Measurements from ENCODE around the gene CAMK2B. TPM values are rescaled to one million over a fixed set of nuclear protein-coding genes. Genes with fewer than 3 reads are reported as not detected.

Gene CAMK2B
- total and polyA plus RNA-seq, 2 experiments from 2014 or later: 0.37 to 1.7 TPM

DNA sequence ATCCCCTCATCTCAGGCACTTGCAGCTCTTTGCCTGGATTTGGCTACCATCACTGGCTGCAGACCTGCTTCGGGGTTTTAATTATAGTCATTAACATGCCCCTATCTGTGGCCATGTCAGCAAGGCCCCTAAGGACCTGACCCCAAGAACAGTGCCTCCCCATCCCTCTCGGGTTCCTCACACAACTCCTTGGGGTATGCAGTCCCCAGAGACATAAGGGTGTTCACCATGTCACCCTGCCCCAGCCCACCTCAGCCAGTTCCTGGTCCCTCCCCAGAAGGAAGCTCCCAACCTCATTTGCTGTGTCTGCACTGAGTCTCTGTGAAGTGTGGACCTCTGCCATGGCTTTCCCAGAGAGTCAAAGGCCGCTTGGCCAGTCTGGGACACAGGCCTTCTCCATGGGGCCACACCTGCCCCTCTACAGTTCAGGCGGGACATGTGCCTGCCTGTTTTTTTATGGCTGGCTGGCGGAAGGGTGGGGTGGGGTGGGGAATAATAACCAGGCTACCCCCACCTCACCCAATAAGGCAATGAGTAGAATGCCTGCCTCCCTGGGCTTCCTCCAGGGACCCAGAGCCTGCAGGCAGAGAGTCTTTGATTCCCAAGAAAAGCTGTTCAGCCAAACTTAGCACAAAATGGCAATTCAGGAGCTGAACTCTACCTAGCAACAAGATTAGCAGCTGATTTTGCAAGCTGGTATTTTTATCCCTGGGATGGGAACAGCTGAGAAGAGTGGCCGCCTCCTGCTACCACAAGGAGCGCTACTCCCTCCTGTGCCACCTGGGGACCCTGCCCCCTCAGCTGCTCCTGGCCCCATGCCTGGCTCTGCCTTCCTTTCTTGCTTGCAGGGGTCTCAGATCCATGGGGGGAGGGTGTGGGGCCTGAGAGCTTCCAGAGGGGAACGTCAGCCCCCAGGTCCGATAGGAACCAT, 23.7 kb upstream of the CAMK2B start:
- Histone ChIP-seq H4K20me1 (ENCODE audit: insufficient read depth, poor library complexity, severe bottlenecking) (no peaks in the 10 kb centered on the region), H3K4me3 (no peak overlapping the region), H3K27me3 (peaks cover 14% of the 10 kb centered on the region), H2AFZ (no peak overlapping the region), H3K9me3 (ENCODE audit: low read depth) (no peaks in the 10 kb centered on the region), H3K4me1 (ENCODE audit: insufficient read depth) (no peaks in the 10 kb centered on the region), H3K36me3 (replicated peaks; ENCODE audit: insufficient read depth, low read depth) (no peaks in the 10 kb centered on the region), H3K4me2 (no peak overlapping the region), H3K9me2 (replicated peaks; ENCODE audit: insufficient read depth) (no peaks in the 10 kb centered on the region), H3K79me2 (no peaks in the 10 kb centered on the region), H3K27ac (no peak overlapping the region)
- TF ChIP-seq EZH2 (IDR thresholded peaks at IDR 0.05; ENCODE audit: borderline replicate concordance) (no peak), EZH2phosphoT487 (IDR thresholded peaks at IDR 0.05; ENCODE audit: low read depth, severe bottlenecking, unreplicated experiment) (no peak)
- TF ChIP-seq, protein P1, sequence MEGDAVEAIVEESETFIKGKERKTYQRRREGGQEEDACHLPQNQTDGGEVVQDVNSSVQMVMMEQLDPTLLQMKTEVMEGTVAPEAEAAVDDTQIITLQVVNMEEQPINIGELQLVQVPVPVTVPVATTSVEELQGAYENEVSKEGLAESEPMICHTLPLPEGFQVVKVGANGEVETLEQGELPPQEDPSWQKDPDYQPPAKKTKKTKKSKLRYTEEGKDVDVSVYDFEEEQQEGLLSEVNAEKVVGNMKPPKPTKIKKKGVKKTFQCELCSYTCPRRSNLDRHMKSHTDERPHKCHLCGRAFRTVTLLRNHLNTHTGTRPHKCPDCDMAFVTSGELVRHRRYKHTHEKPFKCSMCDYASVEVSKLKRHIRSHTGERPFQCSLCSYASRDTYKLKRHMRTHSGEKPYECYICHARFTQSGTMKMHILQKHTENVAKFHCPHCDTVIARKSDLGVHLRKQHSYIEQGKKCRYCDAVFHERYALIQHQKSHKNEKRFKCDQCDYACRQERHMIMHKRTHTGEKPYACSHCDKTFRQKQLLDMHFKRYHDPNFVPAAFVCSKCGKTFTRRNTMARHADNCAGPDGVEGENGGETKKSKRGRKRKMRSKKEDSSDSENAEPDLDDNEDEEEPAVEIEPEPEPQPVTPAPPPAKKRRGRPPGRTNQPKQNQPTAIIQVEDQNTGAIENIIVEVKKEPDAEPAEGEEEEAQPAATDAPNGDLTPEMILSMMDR (IDR thresholded peaks at IDR 0.05; ENCODE audit: poor library complexity): no peak
- no peak for DNase-seq (ENCODE audit: low spot score)
- WGBS (ENCODE audit: low lambda C conversion rate, missing lambda C conversion rate): 84% methylated on average over 9 of the region's 9 CpGs

DNA sequence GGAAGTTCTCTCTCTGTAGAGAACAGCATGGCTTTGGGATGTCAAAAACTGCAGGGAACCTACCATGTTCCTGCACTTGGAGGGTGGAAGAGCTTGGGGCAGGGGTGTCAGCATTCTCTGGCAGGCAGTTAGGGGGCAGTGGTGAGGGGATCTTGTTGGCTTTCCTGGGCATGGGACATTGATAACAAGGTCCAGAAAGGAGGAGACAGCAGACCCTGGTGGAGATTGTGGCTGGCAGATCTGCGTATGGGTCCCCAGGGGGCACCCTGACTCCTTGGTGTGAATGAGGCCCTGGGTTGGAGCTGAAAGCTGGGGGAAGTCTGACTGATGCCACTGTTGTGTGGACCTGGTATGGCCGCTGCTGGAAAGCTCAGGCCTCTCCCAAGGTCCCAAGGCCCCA, 22.9 kb upstream of the CAMK2B start:
- DNase-seq (ENCODE audit: low spot score): no peak
- 80% methylated on average over 2 of the region's 2 CpGs for WGBS (ENCODE audit: low lambda C conversion rate, missing lambda C conversion rate)
- Histone ChIP-seq H3K4me1 (ENCODE audit: insufficient read depth) (no peaks in the 10 kb centered on the region), H2AFZ (no peak overlapping the region), H3K9me2 (replicated peaks; ENCODE audit: insufficient read depth) (no peaks in the 10 kb centered on the region), H3K27ac (no peak overlapping the region), H3K27me3 (peaks cover 10% of the 10 kb centered on the region), H3K9me3 (ENCODE audit: low read depth) (no peaks in the 10 kb centered on the region), H4K20me1 (ENCODE audit: insufficient read depth, poor library complexity, severe bottlenecking) (no peaks in the 10 kb centered on the region), H3K79me2 (no peaks in the 10 kb centered on the region), H3K4me3 (no peak overlapping the region), H3K4me2 (no peak overlapping the region), H3K36me3 (replicated peaks; ENCODE audit: insufficient read depth, low read depth) (no peaks in the 10 kb centered on the region)
- TF ChIP-seq EZH2 (IDR thresholded peaks at IDR 0.05; ENCODE audit: borderline replicate concordance) (no peak), EZH2phosphoT487 (IDR thresholded peaks at IDR 0.05; ENCODE audit: low read depth, severe bottlenecking, unreplicated experiment) (no peak)
- TF ChIP-seq, protein P1 (IDR thresholded peaks at IDR 0.05; ENCODE audit: poor library complexity): no peak

DNA sequence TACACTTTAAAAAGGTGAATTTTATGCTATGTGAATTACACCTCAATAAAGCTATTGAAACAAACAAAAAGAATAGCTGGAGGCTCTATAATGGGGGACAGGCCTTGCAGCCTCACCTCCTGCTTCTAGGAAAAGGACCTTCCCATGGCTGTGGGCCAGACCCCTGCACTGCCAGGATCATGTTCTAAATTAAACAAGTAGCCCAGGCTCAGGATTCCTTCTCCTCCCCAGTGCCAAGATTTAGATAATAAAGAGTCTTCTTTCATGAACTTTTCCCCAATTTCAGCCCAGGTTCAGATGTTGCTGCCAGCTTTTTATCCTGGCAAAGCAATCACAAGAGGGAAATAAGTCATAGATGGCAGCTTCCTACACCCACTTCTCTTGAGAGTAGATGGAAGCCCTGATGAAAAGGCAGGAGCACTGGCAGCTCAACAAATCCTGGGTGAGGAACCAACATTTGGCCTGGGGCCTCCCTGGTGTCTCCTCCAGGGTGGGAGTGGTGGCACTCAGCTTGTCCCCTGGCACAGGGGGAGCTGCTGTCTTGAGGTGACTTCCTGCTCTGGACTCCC, 22.2 kb upstream of the CAMK2B start:
- H3K79me2 ChIP-seq: no peaks in the 10 kb centered on the region
- no peaks in the 10 kb centered on the region for H3K9me2 ChIP-seq (replicated peaks; ENCODE audit: insufficient read depth)
- H3K4me1 ChIP-seq (ENCODE audit: insufficient read depth): no peaks in the 10 kb centered on the region
- TF ChIP-seq EZH2 (IDR thresholded peaks at IDR 0.05; ENCODE audit: borderline replicate concordance): no peak
- no peak for TF ChIP-seq EZH2phosphoT487 (IDR thresholded peaks at IDR 0.05; ENCODE audit: low read depth, severe bottlenecking, unreplicated experiment)
- TF ChIP-seq, protein P1 (IDR thresholded peaks at IDR 0.05; ENCODE audit: poor library complexity): no peak
- DNase-seq (ENCODE audit: low spot score): no peak
- no peak overlapping the region for H2AFZ ChIP-seq
- H3K36me3 ChIP-seq (replicated peaks; ENCODE audit: insufficient read depth, low read depth): no peaks in the 10 kb centered on the region
- H3K27me3 ChIP-seq: peaks cover 10% of the 10 kb centered on the region
- no peak overlapping the region for H3K4me2 ChIP-seq
- no peaks in the 10 kb centered on the region for H3K9me3 ChIP-seq (ENCODE audit: low read depth)
- no peak overlapping the region for H3K27ac ChIP-seq
- no peak overlapping the region for H3K4me3 ChIP-seq
- H4K20me1 ChIP-seq (ENCODE audit: insufficient read depth, poor library complexity, severe bottlenecking): no peaks in the 10 kb centered on the region

Data from hepatocyte (in vitro differentiated cells).